Heart left ventricle (tissue), 16 donors: ENCODE measurements around the gene AKTIP. TPM values are rescaled to one million over a fixed set of nuclear protein-coding genes. Genes with fewer than 3 reads are reported as not detected.

Experiments used
- ATAC-seq, 4 donors: fragments of 200-7000 bp; cut with Tn5 transposase; one replicate each; pipeline ENCODE4 v1.9.1; 2020 to 2022; ENCODE audit warnings: moderate library complexity in 4 of 4, mild to moderate bottlenecking in 3 of 4, moderate number of reproducible peaks in 1 of 4
- DNase-seq, 5 donors: peaks; one replicate each; pipeline ENCODE4 v3.0.0-alpha.2; 2020
- H3K27ac ChIP-seq, 12 donors: fragments of 200-600 bp; sonication (generic) in 4 of 12; one replicate each; pipeline versions ENCODE4 v1.5.0 to v1.8.0; 2016 to 2022; ENCODE audit warnings: mild to moderate bottlenecking in 2 of 12
- H3K27me3 ChIP-seq, 9 donors: fragments of 200-600 bp; sonication (generic) in 2 of 9; one replicate each; pipeline versions ENCODE4 v1.5.1 to v1.8.0; 2016 to 2022; ENCODE audit warnings: mild to moderate bottlenecking in 3 of 9
- H3K36me3 ChIP-seq, 9 donors: fragments of 200-600 bp; sonication (generic) in 2 of 9; one replicate each; pipeline versions ENCODE4 v1.5.0 to v1.8.0; 2018 to 2022; ENCODE audit warnings: mild to moderate bottlenecking in 2 of 9
- H3K4me1 ChIP-seq, 12 donors: fragments of 200-600 bp; sonication (generic) in 4 of 12; one replicate each; pipeline versions ENCODE4 v1.5.0 to v1.8.0; 2016 to 2022; ENCODE audit warnings: mild to moderate bottlenecking in 3 of 12
- H3K4me3 ChIP-seq, 12 donors: fragments of 200-600 bp; sonication (generic) in 4 of 12; one replicate each; pipeline versions ENCODE4 v1.5.0 to v1.8.0; 2017 to 2022; ENCODE audit warnings: mild to moderate bottlenecking in 9 of 12, moderate library complexity in 4 of 12
- H3K9me3 ChIP-seq, 12 donors: fragments of 200-600 bp; sonication (generic) in 4 of 12; one replicate each; pipeline versions ENCODE4 v1.5.0 to v1.8.0; 2016 to 2022; ENCODE audit warnings: mild to moderate bottlenecking in 1 of 12
- POLR2A ChIP-seq, 2 donors: fragments of 450-650 bp; IDR thresholded peaks; one replicate each; pipeline ENCODE4 v1.6.1; 2017; ENCODE audit warnings: antibody characterized with exemption in 2 of 2, mild to moderate bottlenecking in 2 of 2, moderate library complexity in 2 of 2
- WGBS, 4 donors: extraction: QIAGEN DNeasy Blood & Tissue Kit in 2 of 4; methylation state at CpG; one replicate each; pipeline versions ENCODE4 v1.1.5 to v1.1.7; 2013 to 2018; 5-methylcytosine and 5-hydroxymethylcytosine counted together
- intact Hi-C, 10 donors: fragments of 100-400 bp; cut with DNase I; formaldehyde crosslinking; loops; one replicate each; pipeline versions ENCODE4 v1.11.1 to v1.14.2; 2022
- polyA plus RNA-seq, 2 donors: library from polyadenylated mRNA; stranded (reverse); fragments of 200-250 nt; gene quantifications; one replicate each; pipeline ENCODE4 v1.2.3, GENCODE V29; 2013
- total RNA-seq, 9 donors: library from RNA; depleted of rRNA in 2 of 9; stranded (reverse); fragments of >200 nt in 2 of 9; fragmentation: NEBNext Ultra II Directional in 3 of 9; extraction: Animal tissue kit (Norgen Biotek cat#: 25700) in 3 of 9; gene quantifications; one replicate each; pipeline versions ENCODE4 v1.1.0 to v1.2.4, GENCODE V29; 2016 to 2023
- TF ChIP-seq, protein P1 (sequence below), 12 donors: fragments of 200-600 bp; sonication (generic) in 4 of 12; IDR thresholded peaks; one replicate each; pipeline versions ENCODE4 v1.5.0 to v1.8.0; 2018 to 2022; ENCODE audit warnings: antibody characterized with exemption in 12 of 12, mild to moderate bottlenecking in 5 of 12
- donor health status: ischemic (EF 13 %, LVEDD 7.1; RV severe dilation, severe dysfunction).
- donor health status: healthy with polysubstance abuse.
- donor health status: DM: no; HTN: yes; CAD: no.
- donor health status: DM: no; HTN: no; CAD: no.
- donor health status: ischemic (EF 25% LVEDD 6.9; RV normal size, moderate dysfunction).
- donor health status: ischemic (EF 25% LVEDD 5.7; RV mildly dilated, moderate dysfunction).
- donor health status: healthy.
- donor health status: DM: yes; HTN: yes; CAD: no.
- donor health status: ischemic (EF 35%, LVEDD 5.7; RV mildly dilated, moderate dysfunction).
- donor health status: nonischemic (EF 11% LVEDD 7.7; RV severe dilation, severe dysfunction).
- donor health status: DM: yes; HTN: yes; CAD: no.
- donor health status: PGD.
- donor health status: ischemic (EF 29% LVEDD 5.4; RV normal size, mild dysfunction).
- donor health status: nonischemic (EF 23%, LVEDD 6.1; RV moderate dilation, normal function).

Gene AKTIP
- total and polyA plus RNA-seq, 11 donors = 33.6 to 108 (median 81.8) TPM

DNA sequence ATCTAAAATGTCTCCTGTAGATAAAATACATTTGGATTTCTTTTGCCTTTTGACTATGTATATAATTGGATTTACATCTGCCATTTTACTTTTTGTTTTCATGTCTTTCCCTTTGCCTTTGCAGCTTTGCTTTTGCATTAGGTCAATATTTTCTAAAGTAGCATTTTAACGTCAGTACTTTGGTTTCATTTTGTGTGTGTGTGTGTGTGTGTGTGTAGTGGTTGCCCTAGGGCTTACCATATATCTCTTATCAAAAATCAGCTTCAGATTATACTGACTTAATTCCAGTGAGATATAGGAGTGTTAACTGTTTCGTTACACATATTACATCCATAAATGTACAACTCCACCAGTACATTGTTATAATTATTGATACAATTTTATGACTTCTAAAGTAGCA is 26.1 kb downstream of the AKTIP start:
- Histone ChIP-seq H3K36me3 (peaks cover 0 to 99% (median 71%) of the 10 kb centered on the region in 9 donors), H3K9me3 (no peaks in the 10 kb centered on the region), H3K4me3 (no peak overlapping the region), H3K27me3 (no peaks in the 10 kb centered on the region), H3K4me1 (peaks cover 0 to 5% (median 0%) of the 10 kb centered on the region in 12 donors), H3K27ac (no peak overlapping the region)
- no peak for ATAC-seq
- intact Hi-C loops = no loop called here
- no peak for TF ChIP-seq POLR2A (IDR thresholded peaks at IDR 0.05)
- TF ChIP-seq, protein P1, sequence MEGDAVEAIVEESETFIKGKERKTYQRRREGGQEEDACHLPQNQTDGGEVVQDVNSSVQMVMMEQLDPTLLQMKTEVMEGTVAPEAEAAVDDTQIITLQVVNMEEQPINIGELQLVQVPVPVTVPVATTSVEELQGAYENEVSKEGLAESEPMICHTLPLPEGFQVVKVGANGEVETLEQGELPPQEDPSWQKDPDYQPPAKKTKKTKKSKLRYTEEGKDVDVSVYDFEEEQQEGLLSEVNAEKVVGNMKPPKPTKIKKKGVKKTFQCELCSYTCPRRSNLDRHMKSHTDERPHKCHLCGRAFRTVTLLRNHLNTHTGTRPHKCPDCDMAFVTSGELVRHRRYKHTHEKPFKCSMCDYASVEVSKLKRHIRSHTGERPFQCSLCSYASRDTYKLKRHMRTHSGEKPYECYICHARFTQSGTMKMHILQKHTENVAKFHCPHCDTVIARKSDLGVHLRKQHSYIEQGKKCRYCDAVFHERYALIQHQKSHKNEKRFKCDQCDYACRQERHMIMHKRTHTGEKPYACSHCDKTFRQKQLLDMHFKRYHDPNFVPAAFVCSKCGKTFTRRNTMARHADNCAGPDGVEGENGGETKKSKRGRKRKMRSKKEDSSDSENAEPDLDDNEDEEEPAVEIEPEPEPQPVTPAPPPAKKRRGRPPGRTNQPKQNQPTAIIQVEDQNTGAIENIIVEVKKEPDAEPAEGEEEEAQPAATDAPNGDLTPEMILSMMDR (IDR thresholded peaks at IDR 0.05) = no peak
- no peak for DNase-seq
- 91 to 95% (median 92%) methylated on average over 2 of the region's 2 CpGs for WGBS, 4 donors

DNA sequence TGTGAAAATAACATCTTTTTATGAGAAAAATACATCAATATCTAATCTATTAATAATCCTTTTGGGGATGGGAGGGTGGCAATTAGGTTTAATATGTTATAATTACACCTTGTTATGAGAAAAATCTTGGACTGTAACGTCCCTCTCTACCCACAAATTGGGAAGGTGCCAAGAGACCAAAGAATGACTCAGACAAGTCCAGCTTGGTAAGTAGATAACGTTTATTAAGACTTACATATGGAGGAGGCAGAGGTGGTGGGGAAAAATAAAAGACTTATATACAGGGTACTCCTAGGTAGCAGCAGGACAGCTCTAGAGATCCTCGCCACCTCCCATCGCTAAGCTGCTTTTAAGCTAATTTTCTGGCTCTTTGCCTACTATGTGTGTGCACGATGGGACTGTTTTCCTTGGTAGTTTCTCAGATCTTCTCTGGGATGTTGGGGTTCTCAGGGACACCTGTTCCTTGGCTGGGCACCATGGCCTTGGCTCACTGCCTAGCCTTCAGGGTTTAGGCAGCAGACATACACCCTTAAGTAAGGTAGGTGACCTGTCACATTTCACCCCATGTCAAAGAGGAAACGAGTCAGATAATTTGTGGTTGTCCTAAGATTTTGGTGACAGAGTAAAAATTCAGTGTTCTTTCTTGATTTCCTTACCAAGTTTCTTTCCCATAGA is 37.3 kb downstream of the AKTIP start:
- Histone ChIP-seq H3K27ac (no peak overlapping the region), H3K4me1 (peaks cover 0 to 10% (median 0%) of the 10 kb centered on the region in 12 donors), H3K9me3 (no peaks in the 10 kb centered on the region), H3K36me3 (peaks cover 0 to 100% (median 98%) of the 10 kb centered on the region in 9 donors), H3K27me3 (no peaks in the 10 kb centered on the region), H3K4me3 (no peak overlapping the region)
- 57 to 71% (median 65%) methylated on average over 6 of the region's 6 CpGs for WGBS, 4 donors
- DNase-seq = no peak
- intact Hi-C loops = no loop called here
- no peak for TF ChIP-seq POLR2A (IDR thresholded peaks at IDR 0.05)
- TF ChIP-seq, protein P1 (IDR thresholded peaks at IDR 0.05) = no peak
- peak in 1 of 4 donors; percentile 26 for ATAC-seq

DNA sequence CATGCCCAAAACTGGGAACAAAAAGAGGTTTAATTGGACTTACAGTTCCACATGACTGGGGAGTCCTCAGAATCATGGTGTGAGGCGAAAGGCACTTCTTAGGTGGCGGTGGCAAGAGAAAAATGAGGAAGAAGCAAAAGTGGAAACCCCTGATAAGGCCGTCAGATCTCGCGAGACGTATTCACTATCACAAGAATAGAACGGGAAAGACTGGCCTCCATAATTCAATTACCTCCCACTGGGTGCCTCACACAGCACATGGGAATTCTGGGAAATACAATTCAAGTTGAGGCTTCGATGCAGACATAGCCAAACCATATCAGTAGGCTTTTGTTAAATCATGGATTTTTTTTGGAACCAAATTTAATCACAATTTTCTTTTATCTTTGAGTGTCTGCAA is 44.4 kb downstream of the AKTIP start:
- ATAC-seq (no peak), DNase-seq (no peak)
- no peak for TF ChIP-seq POLR2A (IDR thresholded peaks at IDR 0.05)
- TF ChIP-seq, protein P1 (IDR thresholded peaks at IDR 0.05) = no peak
- intact Hi-C loops = loop anchor here in 2 of 10 donors (10.0 kb wide), 2 partner anchors 134 to 144 kb away; no protein-coding TSS in a partner anchor
- Histone ChIP-seq H3K36me3 (peaks cover 0 to 100% (median 96%) of the 10 kb centered on the region in 9 donors), H3K4me3 (no peak overlapping the region), H3K27ac (peak overlapping the region in 1 of 12 donors; percentile 58), H3K4me1 (peaks cover 0 to 23% (median 0%) of the 10 kb centered on the region in 12 donors), H3K27me3 (no peaks in the 10 kb centered on the region), H3K9me3 (no peaks in the 10 kb centered on the region)
- 87 to 93% (median 88%) methylated on average over 8 of the region's 8 CpGs for WGBS, 4 donors

DNA sequence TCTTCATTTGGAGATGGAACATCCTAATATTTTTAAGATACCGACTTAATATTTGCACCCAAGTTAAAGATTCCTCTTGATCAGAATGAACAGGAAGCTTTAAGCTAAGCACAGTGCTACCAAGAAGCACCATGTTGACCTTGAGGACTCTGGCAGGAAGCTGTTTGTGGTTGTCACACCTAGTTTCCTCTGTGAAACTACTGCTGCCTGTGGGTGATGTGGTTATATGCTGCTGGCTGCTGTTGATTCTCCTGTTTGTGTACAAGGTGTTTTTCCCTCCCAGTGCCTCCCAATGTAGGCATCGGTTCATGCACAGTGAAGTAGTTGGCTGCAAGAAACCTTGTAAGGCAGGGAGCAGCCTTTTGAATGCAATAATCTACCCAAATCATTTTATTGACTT is 45.3 kb downstream of the AKTIP start:
- no peak for TF ChIP-seq POLR2A (IDR thresholded peaks at IDR 0.05)
- TF ChIP-seq, protein P1 (IDR thresholded peaks at IDR 0.05) = no peak
- WGBS, 4 donors = 86 to 100% (median 95%) methylated on average over 2 of the region's 2 CpGs
- peaks cover 0 to 23% (median 0%) of the 10 kb centered on the region in 12 donors for H3K4me1 ChIP-seq
- H3K4me3 ChIP-seq = peak overlapping the region in 1 of 12 donors; percentile 27
- intact Hi-C loops = loop anchor here in 2 of 10 donors (10.0 kb wide), 2 partner anchors 133 to 143 kb away; no protein-coding TSS in a partner anchor
- no peak for DNase-seq
- H3K27me3 ChIP-seq = no peaks in the 10 kb centered on the region
- peaks cover 0 to 100% (median 96%) of the 10 kb centered on the region in 9 donors for H3K36me3 ChIP-seq
- H3K27ac ChIP-seq = peak overlapping the region in 2 of 12 donors; percentile 6 to 81
- no peaks in the 10 kb centered on the region for H3K9me3 ChIP-seq
- peak in 1 of 4 donors; percentile 58 for ATAC-seq
